GM23338 (cell line): ENCODE measurements around the gene CPNE7. TPM values are rescaled to one million over a fixed set of nuclear protein-coding genes. Genes with fewer than 3 reads are reported as not detected.

Experiments used
- ATAC-seq: fragments of 200-7000 bp; cut with Tn5 transposase; 3 replicates; pipeline ENCODE4 v1.9.1; 2020
- DNase-seq: peaks from one replicate; pipeline ENCODE4 v3.0.0-alpha.2; 2015; ENCODE audit warnings: low spot score
- H2AFZ ChIP-seq: fragments of 200-600 bp; sonication (generic); 2 replicates; pipeline ENCODE4 v1.8.0; 2016; ENCODE audit warnings: antibody characterized with exemption, mild to moderate bottlenecking, moderate library complexity
- H3F3A ChIP-seq: fragments of 200-600 bp; sonication (generic); replicated peaks from 2 replicates; pipeline ENCODE4 v1.8.0; 2017; ENCODE audit warnings: antibody characterized with exemption, mixed run types, low read depth
- H3K27ac ChIP-seq: fragments of 200-600 bp; sonication (generic); 2 replicates; pipeline ENCODE4 v1.6.1; 2016; ENCODE audit warnings: low read depth
- H3K27me3 ChIP-seq: fragments of 200-600 bp; sonication (generic); 2 replicates; pipeline ENCODE4 v1.8.0; 2016; ENCODE audit warnings: mild to moderate bottlenecking, mixed run types, moderate library complexity; ENCODE audit not compliant: insufficient read depth
- H3K36me3 ChIP-seq: fragments of 200-600 bp; sonication (generic); 2 replicates; pipeline ENCODE4 v1.8.0; 2016; ENCODE audit warnings: mild to moderate bottlenecking; ENCODE audit not compliant: insufficient read depth
- H3K4me1 ChIP-seq: fragments of 200-600 bp; sonication (generic); 2 replicates; pipeline ENCODE4 v1.8.0; 2016; ENCODE audit warnings: mild to moderate bottlenecking, moderate library complexity; ENCODE audit not compliant: insufficient read depth
- H3K4me2 ChIP-seq: fragments of 200-600 bp; sonication (generic); 2 replicates; pipeline ENCODE4 v1.7.1; 2017; ENCODE audit warnings: mixed run types
- H3K4me3 ChIP-seq: fragments of 200-600 bp; sonication (generic); 2 replicates; pipeline ENCODE4 v1.6.1; 2016; ENCODE audit warnings: mixed run types
- H3K79me2 ChIP-seq: fragments of 200-600 bp; sonication (generic); replicated peaks from 2 replicates; pipeline ENCODE4 v1.8.0; 2017; ENCODE audit warnings: mild to moderate bottlenecking; ENCODE audit not compliant: insufficient read depth
- H3K9me2 ChIP-seq: fragments of 200-600 bp; sonication (generic); 2 replicates; pipeline ENCODE4 v1.8.0; 2017; ENCODE audit not compliant: insufficient read depth
- H4K20me1 ChIP-seq: fragments of 200-600 bp; sonication (generic); replicated peaks from 2 replicates; pipeline ENCODE4 v1.8.0; 2017; ENCODE audit warnings: mild to moderate bottlenecking; ENCODE audit not compliant: insufficient read depth
- H3K27ac Mint-ChIP-seq: 2 replicates; pipeline ENCODE4 v1.8.0; 2020; ENCODE audit warnings: inconsistent platforms, mild to moderate bottlenecking, moderate library complexity, mixed read lengths
- H3K27me3 Mint-ChIP-seq: 3 replicates; pipeline ENCODE4 v1.8.0; 2022; ENCODE audit warnings: low read depth, mild to moderate bottlenecking, moderate library complexity, mixed read lengths, inconsistent platforms; ENCODE audit not compliant: insufficient read depth, poor library complexity
- H3K36me3 Mint-ChIP-seq: 3 replicates; pipeline ENCODE4 v1.8.0; 2021; ENCODE audit warnings: low read depth, mild to moderate bottlenecking, inconsistent platforms, moderate library complexity, mixed read lengths
- H3K4me1 Mint-ChIP-seq: 3 replicates; pipeline ENCODE4 v1.8.0; 2020; ENCODE audit warnings: mild to moderate bottlenecking, inconsistent platforms, mixed read lengths
- H3K4me3 Mint-ChIP-seq: 3 replicates; pipeline ENCODE4 v1.8.0; 2021; ENCODE audit warnings: moderate library complexity, mild to moderate bottlenecking, inconsistent platforms, mixed read lengths
- H3K9me3 Mint-ChIP-seq: 3 replicates; pipeline ENCODE4 v1.8.0; 2020; ENCODE audit warnings: moderate library complexity, mild to moderate bottlenecking, inconsistent platforms, mixed read lengths
- EZH2phosphoT487 ChIP-seq: fragments of 200-600 bp; sonication (generic); IDR thresholded peaks from one replicate; pipeline ENCODE4 v1.8.1; 2018; ENCODE audit warnings: antibody characterized with exemption; ENCODE audit not compliant: unreplicated experiment
- JUNB ChIP-seq: IDR thresholded peaks from one replicate; pipeline ENCODE4 v1.6.1; 2016; ENCODE audit warnings: antibody characterized with exemption; ENCODE audit not compliant: unreplicated experiment
- ZNF331 ChIP-seq: fragments of 250-450 bp; sonication (Bioruptor Pico); IDR thresholded peaks from 2 replicates; pipeline ENCODE4 v1.5.0; 2020; ENCODE audit warnings: low read depth, mild to moderate bottlenecking, moderate library complexity
- polyA plus RNA-seq: library from polyadenylated mRNA; unstranded; fragments of >200 nt; fragmentation: Nextera tagmentation; extraction: Ambion mirVana; gene quantifications from 2 replicates; pipeline ENCODE4 v1.2.1, GENCODE V29; 2016
- total RNA-seq: library from RNA; depleted of rRNA; stranded (reverse); fragments of >200 nt; shearing (Covaris generic); gene quantifications from 2 replicates; pipeline ENCODE4 v1.2.3, GENCODE V29; 2014
- TF ChIP-seq, protein P1 (sequence below): IDR thresholded peaks from 2 replicates; pipeline ENCODE4 v1.6.1; 2016; ENCODE audit warnings: antibody characterized with exemption
- TF ChIP-seq, protein P2 (sequence below): fragments of 250-450 bp; sonication (Bioruptor Pico); IDR thresholded peaks from 2 replicates; pipeline ENCODE4 v1.5.0; 2020; ENCODE audit warnings: mild to moderate bottlenecking, moderate library complexity

CPNE7 gene
- total and polyA plus RNA-seq, 2 experiments from 2014 or later = 11.2 to 15.7 TPM

DNA sequence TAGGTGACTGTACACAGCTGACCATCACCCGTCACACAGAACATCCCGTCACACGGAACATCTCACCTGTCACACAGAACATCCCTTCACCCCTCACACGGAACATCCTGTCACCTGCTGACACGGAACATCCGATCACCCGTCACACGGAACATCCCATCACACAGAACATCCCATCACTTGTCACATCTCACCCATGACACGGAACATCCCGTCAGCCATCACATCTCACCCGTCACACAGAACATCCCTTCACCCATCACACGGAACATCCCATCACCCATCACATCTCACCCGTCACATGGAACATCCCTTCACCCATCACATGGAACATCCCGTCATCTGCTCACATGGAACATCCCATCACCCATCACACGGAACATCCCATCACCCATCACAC is 3.8 kb downstream of the CPNE7 start (continued):
- TF ChIP-seq, protein P1, sequence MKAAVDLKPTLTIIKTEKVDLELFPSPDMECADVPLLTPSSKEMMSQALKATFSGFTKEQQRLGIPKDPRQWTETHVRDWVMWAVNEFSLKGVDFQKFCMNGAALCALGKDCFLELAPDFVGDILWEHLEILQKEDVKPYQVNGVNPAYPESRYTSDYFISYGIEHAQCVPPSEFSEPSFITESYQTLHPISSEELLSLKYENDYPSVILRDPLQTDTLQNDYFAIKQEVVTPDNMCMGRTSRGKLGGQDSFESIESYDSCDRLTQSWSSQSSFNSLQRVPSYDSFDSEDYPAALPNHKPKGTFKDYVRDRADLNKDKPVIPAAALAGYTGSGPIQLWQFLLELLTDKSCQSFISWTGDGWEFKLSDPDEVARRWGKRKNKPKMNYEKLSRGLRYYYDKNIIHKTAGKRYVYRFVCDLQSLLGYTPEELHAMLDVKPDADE = no peak
- no peak for TF ChIP-seq EZH2phosphoT487
- TF ChIP-seq JUNB = no peak
- TF ChIP-seq ZNF331 (CRISPR knock-in tag) = no peak
- TF ChIP-seq, protein P2, sequence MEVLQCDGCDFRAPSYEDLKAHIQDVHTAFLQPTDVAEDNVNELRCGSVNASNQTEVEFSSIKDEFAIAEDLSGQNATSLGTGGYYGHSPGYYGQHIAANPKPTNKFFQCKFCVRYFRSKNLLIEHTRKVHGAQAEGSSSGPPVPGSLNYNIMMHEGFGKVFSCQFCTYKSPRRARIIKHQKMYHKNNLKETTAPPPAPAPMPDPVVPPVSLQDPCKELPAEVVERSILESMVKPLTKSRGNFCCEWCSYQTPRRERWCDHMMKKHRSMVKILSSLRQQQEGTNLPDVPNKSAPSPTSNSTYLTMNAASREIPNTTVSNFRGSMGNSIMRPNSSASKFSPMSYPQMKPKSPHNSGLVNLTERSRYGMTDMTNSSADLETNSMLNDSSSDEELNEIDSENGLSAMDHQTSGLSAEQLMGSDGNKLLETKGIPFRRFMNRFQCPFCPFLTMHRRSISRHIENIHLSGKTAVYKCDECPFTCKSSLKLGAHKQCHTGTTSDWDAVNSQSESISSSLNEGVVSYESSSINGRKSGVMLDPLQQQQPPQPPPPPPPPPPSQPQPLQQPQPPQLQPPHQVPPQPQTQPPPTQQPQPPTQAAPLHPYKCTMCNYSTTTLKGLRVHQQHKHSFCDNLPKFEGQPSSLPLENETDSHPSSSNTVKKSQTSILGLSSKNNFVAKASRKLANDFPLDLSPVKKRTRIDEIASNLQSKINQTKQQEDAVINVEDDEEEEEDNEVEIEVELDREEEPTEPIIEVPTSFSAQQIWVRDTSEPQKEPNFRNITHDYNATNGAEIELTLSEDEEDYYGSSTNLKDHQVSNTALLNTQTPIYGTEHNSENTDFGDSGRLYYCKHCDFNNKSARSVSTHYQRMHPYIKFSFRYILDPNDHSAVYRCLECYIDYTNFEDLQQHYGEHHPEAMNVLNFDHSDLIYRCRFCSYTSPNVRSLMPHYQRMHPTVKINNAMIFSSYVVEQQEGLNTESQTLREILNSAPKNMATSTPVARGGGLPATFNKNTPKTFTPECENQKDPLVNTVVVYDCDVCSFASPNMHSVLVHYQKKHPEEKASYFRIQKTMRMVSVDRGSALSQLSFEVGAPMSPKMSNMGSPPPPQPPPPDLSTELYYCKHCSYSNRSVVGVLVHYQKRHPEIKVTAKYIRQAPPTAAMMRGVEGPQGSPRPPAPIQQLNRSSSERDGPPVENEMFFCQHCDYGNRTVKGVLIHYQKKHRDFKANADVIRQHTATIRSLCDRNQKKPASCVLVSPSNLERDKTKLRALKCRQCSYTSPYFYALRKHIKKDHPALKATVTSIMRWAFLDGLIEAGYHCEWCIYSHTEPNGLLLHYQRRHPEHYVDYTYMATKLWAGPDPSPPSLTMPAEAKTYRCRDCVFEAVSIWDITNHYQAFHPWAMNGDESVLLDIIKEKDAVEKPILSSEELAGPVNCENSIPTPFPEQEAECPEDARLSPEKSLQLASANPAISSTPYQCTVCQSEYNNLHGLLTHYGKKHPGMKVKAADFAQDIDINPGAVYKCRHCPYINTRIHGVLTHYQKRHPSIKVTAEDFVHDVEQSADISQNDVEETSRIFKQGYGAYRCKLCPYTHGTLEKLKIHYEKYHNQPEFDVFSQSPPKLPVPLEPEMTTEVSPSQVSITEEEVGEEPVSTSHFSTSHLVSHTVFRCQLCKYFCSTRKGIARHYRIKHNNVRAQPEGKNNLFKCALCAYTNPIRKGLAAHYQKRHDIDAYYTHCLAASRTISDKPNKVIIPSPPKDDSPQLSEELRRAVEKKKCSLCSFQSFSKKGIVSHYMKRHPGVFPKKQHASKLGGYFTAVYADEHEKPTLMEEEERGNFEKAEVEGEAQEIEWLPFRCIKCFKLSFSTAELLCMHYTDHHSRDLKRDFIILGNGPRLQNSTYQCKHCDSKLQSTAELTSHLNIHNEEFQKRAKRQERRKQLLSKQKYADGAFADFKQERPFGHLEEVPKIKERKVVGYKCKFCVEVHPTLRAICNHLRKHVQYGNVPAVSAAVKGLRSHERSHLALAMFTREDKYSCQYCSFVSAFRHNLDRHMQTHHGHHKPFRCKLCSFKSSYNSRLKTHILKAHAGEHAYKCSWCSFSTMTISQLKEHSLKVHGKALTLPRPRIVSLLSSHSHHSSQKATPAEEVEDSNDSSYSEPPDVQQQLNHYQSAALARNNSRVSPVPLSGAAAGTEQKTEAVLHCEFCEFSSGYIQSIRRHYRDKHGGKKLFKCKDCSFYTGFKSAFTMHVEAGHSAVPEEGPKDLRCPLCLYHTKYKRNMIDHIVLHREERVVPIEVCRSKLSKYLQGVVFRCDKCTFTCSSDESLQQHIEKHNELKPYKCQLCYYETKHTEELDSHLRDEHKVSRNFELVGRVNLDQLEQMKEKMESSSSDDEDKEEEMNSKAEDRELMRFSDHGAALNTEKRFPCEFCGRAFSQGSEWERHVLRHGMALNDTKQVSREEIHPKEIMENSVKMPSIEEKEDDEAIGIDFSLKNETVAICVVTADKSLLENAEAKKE (CRISPR knock-in tag) = no peak

DNA sequence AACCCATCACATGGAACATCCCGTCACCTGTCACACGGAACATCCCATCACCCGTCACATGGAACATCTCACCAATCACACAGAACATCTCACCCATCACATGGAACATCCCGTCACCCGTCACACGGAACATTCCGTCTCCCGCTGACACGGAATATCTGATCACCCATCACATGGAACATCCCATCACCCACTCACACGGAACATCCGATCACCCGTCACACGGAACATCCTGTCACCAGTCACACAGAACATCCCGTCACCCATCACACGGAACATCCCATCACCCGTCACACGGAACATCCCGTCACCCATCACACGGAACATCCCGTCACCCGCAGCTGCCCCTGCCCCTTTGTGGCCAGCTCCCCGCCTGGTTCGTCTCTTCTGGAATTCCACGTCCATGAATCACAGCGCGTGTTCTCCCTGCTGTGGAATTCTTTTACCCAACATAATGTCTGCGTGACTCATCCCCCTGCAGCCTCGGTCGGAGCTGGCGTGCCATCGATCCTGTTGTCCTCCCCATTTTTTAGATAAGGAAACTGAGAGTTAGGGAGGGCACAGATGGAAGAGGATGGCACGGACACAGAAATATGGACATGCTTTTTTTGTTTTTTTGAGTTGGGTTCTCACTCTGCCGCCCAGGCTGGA is 5.6 kb downstream of the CPNE7 start:
- Mint-ChIP-seq H3K36me3 (peaks cover 11% of the 10 kb centered on the region), H3K27ac (no peak overlapping the region), H3K9me3 (no peaks in the 10 kb centered on the region; the same call in 2 of the 3 replicates), H3K27me3 (peaks cover 7% of the 10 kb centered on the region), H3K4me1 (no peaks in the 10 kb centered on the region; the same call in 2 of the 3 replicates), H3K4me3 (no peak overlapping the region)
- no peaks in the 10 kb centered on the region for H4K20me1 ChIP-seq
- H3K4me1 ChIP-seq = no peaks in the 10 kb centered on the region
- no peaks in the 10 kb centered on the region for H3K9me2 ChIP-seq
- H3K27me3 ChIP-seq = peaks cover 12% of the 10 kb centered on the region
- ATAC-seq (no peak), DNase-seq (no peak)
- no peak overlapping the region for H2AFZ ChIP-seq
- no peak overlapping the region for H3K4me3 ChIP-seq
- no peaks in the 10 kb centered on the region for H3K79me2 ChIP-seq
- H3K36me3 ChIP-seq = no peaks in the 10 kb centered on the region
- no peak overlapping the region for H3K27ac ChIP-seq
- no peak overlapping the region for H3K4me2 ChIP-seq
- H3F3A ChIP-seq = peaks cover 8% of the 10 kb centered on the region; the same call in 1 of the 2 replicates
- TF ChIP-seq, protein P2 (CRISPR knock-in tag) = no peak
